Measurements from ENCODE around the gene IL27RA.

Gene IL27RA

DNA sequence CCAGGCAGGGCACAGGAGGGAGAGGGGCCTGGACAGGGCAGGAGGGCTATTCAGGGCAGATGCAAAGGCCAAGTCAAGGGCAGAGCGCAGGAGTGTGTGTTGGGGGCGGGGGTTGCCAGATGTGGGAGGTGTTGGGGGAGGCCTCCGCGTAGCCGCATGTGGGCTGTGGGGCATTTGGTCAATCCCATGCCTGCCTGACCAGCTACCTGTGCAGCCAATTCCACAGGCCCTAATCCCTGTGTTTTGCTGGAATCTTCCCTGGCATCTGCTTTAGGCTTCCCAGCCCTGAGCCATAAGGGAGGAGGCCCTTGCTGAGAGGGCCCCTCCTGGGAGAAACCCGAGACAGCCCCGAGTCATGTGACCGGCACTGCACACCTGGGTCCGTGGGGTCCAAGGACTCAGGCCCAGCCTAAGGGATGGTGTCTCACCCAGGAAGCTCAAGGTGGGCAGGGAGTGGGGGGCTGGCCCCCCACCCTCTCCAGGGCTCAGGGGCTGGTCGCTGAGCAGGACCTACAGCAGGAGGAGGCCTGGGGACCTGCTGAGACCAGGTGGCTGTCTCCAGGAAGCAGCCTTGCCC is 45.7 kb upstream of the IL27RA start:
- Histone ChIP-seq H3K4me1 (ENCODE audit: insufficient read depth, low read length, poor library complexity, severe bottlenecking) (peaks cover 86% of the 10 kb centered on the region), H4K20me1 (ENCODE audit: insufficient read depth, low read length, poor library complexity, severe bottlenecking) (no peaks in the 10 kb centered on the region), H3K9me2 (replicated peaks; ENCODE audit: low read depth, low read length) (no peaks in the 10 kb centered on the region), H3K4me3 (ENCODE audit: low read length, poor library complexity, severe bottlenecking) (peak overlapping the region; percentile 60), H3F3A (ENCODE audit: low read depth) (peaks cover 7% of the 10 kb centered on the region), H3K9me3 (ENCODE audit: insufficient read depth, low read depth, low read length) (no peaks in the 10 kb centered on the region), H3K79me2 (ENCODE audit: insufficient read depth, low read length) (peaks cover 9% of the 10 kb centered on the region; the same call in 1 of the 2 replicates), H3K36me3 (ENCODE audit: insufficient read depth, low read length) (no peaks in the 10 kb centered on the region), H3K27me3 (ENCODE audit: insufficient read depth, low read length, poor library complexity, severe bottlenecking) (no peaks in the 10 kb centered on the region), H3K9ac (ENCODE audit: low read depth, low read length, poor library complexity, severe bottlenecking) (peak overlapping the region; percentile 73), H3K4me2 (ENCODE audit: low read depth, low read length, poor library complexity, severe bottlenecking) (peak overlapping the region; percentile 94), H2AFZ (ENCODE audit: low read length) (no peak overlapping the region)
- no peak for TF ChIP-seq EZH2phosphoT487 (IDR thresholded peaks at IDR 0.05; ENCODE audit: borderline replicate concordance)
- TF ChIP-seq, protein P1, sequence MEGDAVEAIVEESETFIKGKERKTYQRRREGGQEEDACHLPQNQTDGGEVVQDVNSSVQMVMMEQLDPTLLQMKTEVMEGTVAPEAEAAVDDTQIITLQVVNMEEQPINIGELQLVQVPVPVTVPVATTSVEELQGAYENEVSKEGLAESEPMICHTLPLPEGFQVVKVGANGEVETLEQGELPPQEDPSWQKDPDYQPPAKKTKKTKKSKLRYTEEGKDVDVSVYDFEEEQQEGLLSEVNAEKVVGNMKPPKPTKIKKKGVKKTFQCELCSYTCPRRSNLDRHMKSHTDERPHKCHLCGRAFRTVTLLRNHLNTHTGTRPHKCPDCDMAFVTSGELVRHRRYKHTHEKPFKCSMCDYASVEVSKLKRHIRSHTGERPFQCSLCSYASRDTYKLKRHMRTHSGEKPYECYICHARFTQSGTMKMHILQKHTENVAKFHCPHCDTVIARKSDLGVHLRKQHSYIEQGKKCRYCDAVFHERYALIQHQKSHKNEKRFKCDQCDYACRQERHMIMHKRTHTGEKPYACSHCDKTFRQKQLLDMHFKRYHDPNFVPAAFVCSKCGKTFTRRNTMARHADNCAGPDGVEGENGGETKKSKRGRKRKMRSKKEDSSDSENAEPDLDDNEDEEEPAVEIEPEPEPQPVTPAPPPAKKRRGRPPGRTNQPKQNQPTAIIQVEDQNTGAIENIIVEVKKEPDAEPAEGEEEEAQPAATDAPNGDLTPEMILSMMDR (conservative IDR thresholded peaks at IDR 0.05; ENCODE audit: low read length): no peak

DNA sequence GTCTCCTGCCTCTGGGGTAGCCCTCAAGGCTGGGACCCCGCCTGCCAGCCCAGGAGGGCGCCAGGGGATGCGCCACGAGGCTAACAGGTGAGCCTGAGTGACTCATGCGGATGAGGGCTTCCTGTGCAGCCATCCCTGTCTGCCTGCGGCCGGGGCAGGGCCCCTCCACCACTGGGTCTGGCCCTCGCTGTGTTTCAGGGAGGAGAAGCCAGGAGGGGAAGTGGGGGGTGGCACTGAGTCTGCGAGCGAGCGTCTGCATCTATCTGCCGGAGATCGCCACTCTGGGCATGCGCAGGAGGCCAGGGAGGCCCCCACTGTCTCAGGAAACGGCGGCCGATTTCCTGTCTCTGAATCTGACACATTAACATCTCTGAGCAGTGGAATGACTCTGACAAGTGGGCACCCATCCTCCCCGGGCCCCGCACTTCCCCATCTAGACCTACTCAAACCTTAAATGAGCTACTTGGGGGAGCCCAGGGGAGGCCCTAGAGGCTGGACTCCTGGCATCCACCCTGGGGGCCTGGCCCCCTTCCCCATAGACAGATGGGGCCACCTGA is 45.1 kb upstream of the IL27RA start:
- TF ChIP-seq, protein P1 (conservative IDR thresholded peaks at IDR 0.05; ENCODE audit: low read length): no peak
- no peak for TF ChIP-seq EZH2phosphoT487 (IDR thresholded peaks at IDR 0.05; ENCODE audit: borderline replicate concordance)
- Histone ChIP-seq H3K36me3 (ENCODE audit: insufficient read depth, low read length) (no peaks in the 10 kb centered on the region), H3K79me2 (ENCODE audit: insufficient read depth, low read length) (peaks cover 9% of the 10 kb centered on the region; the same call in 1 of the 2 replicates), H3K9me2 (replicated peaks; ENCODE audit: low read depth, low read length) (no peaks in the 10 kb centered on the region), H3K9me3 (ENCODE audit: insufficient read depth, low read depth, low read length) (no peaks in the 10 kb centered on the region), H3K9ac (ENCODE audit: low read depth, low read length, poor library complexity, severe bottlenecking) (peak overlapping the region; percentile 90), H3K4me1 (ENCODE audit: insufficient read depth, low read length, poor library complexity, severe bottlenecking) (peaks cover 81% of the 10 kb centered on the region), H3K4me2 (ENCODE audit: low read depth, low read length, poor library complexity, severe bottlenecking) (peak overlapping the region; percentile 94), H3K27me3 (ENCODE audit: insufficient read depth, low read length, poor library complexity, severe bottlenecking) (no peaks in the 10 kb centered on the region), H2AFZ (ENCODE audit: low read length) (no peak overlapping the region), H3K4me3 (ENCODE audit: low read length, poor library complexity, severe bottlenecking) (peak overlapping the region; percentile 72), H3F3A (ENCODE audit: low read depth) (peaks cover 7% of the 10 kb centered on the region), H4K20me1 (ENCODE audit: insufficient read depth, low read length, poor library complexity, severe bottlenecking) (no peaks in the 10 kb centered on the region)

DNA sequence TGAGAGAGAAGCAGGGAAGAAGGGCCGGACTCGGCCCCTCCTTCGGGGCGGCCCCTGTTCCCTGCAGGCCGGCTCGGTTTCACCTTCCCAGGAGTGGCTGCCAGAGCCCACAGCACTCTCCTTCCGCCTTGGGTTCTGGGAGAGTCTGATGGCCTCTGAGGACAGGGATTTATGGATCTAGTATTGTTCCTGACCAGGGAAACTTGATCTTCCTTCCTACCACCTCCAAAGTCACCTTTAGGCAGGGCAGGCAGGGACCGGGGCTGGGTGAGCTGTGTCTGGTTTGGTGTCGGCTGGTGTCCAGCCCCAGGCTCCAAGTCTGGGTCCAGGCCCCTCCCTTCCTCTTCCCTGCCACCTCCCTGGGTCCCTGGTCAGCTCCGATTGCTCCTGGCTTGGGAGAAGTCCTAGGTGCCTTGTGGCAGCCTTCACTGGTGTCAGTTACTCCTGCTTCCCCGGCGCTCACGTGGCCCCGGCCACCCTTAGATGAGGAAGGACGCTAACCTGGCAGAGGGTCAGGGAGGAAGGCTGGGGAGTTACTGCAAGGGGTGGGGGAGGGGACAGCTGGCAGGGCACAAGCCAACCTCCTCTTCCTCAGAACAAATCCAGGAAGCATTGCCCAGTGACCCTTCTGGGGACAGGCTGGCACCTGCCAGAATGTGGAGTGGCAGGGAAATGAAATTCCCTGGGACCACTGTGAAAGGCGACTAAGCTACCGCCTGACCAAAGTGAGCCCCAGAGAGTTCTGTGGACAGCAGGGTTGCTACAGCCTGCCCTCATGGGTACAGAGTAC is 44.3 kb upstream of the IL27RA start:
- Histone ChIP-seq H2AFZ (ENCODE audit: low read length) (no peak overlapping the region), H4K20me1 (ENCODE audit: insufficient read depth, low read length, poor library complexity, severe bottlenecking) (no peaks in the 10 kb centered on the region), H3K27me3 (ENCODE audit: insufficient read depth, low read length, poor library complexity, severe bottlenecking) (no peaks in the 10 kb centered on the region), H3K9ac (ENCODE audit: low read depth, low read length, poor library complexity, severe bottlenecking) (peak overlapping the region; percentile 90), H3F3A (ENCODE audit: low read depth) (peaks cover 7% of the 10 kb centered on the region), H3K4me3 (ENCODE audit: low read length, poor library complexity, severe bottlenecking) (peak overlapping the region; percentile 72), H3K4me2 (ENCODE audit: low read depth, low read length, poor library complexity, severe bottlenecking) (peak overlapping the region; percentile 94), H3K79me2 (ENCODE audit: insufficient read depth, low read length) (peaks cover 9% of the 10 kb centered on the region; the same call in 1 of the 2 replicates), H3K9me3 (ENCODE audit: insufficient read depth, low read depth, low read length) (no peaks in the 10 kb centered on the region), H3K9me2 (replicated peaks; ENCODE audit: low read depth, low read length) (no peaks in the 10 kb centered on the region), H3K4me1 (ENCODE audit: insufficient read depth, low read length, poor library complexity, severe bottlenecking) (peaks cover 72% of the 10 kb centered on the region), H3K36me3 (ENCODE audit: insufficient read depth, low read length) (peaks cover 7% of the 10 kb centered on the region; the same call in 1 of the 2 replicates)
- TF ChIP-seq EZH2phosphoT487 (IDR thresholded peaks at IDR 0.05; ENCODE audit: borderline replicate concordance): no peak
